ENCODE measurements around the gene KLF12. TPM values are rescaled to one million over a fixed set of nuclear protein-coding genes. Genes with fewer than 3 reads are reported as not detected.
A peak's percentile ranks its signal among the peaks of the same experiment; 100 is the strongest.

Gene KLF12
- polyA plus RNA-seq (2012; ENCODE audit: low read depth, missing spikeins), result 0.51 TPM

DNA sequence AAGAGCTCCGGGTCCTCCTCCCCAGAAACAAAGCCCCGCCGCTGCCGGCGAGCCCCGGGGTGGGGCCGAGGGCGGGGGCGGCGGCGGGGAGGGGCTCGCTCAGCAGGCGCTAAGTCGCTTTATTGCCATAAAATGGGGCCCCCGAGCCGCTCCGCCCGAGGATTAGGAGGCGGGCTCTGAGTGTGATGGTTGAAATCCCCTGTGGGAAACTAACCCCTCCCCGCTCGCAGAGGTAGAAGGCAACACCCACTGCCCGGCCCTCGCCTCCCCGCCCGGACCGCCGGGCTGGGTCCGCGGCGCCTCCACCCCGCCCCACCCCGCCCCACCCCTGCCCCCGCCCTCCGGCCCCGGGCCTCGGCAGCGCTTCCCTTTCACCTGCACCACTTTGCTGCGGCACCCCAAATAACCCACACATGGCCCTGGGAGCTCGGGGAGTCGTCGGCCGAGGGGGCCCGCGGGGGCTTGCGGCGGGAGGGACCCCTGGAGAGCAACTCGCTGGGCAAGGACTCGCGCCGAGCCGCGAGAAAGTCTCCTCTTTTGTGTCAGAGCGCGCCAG, at the start of gene KLF12:
KLF12 (minus strand) TSS at position 184 of the 556 bp plus-strand sequence.
- TF ChIP-seq TAF1 (IDR thresholded peaks at IDR 0.05; ENCODE audit: low read depth, low read length) (no peak), POLR2AphosphoS5 (IDR thresholded peaks at IDR 0.05; ENCODE audit: low read depth, low read length) (no peak), PAX5 (IDR thresholded peaks at IDR 0.05; ENCODE audit: insufficient read depth, low read length, severe bottlenecking) (no peak), SPI1 (IDR thresholded peaks at IDR 0.05; ENCODE audit: low read depth, low read length) (no peak), POU2F2 (IDR thresholded peaks at IDR 0.05; ENCODE audit: low read depth, low read length) (no peak), POLR2A (IDR thresholded peaks at IDR 0.05; ENCODE audit: low read depth, low read length) (no peak)
- peak; percentile 72 for FAIRE-seq
- DNase-seq (ENCODE audit: insufficient read length, low spot score), result peak; percentile 55

- DNase-seq (ENCODE audit: insufficient read length, low spot score) (no peak), FAIRE-seq (no peak)
- TF ChIP-seq POU2F2 (IDR thresholded peaks at IDR 0.05; ENCODE audit: low read depth, low read length), result no peak
- no peak for TF ChIP-seq PAX5 (IDR thresholded peaks at IDR 0.05; ENCODE audit: insufficient read depth, low read length, severe bottlenecking)
- TF ChIP-seq POLR2A (IDR thresholded peaks at IDR 0.05; ENCODE audit: low read depth, low read length), result no peak
- TF ChIP-seq SPI1 (IDR thresholded peaks at IDR 0.05; ENCODE audit: low read depth, low read length), result no peak
- TF ChIP-seq POLR2AphosphoS5 (IDR thresholded peaks at IDR 0.05; ENCODE audit: low read depth, low read length), result no peak
- TF ChIP-seq TAF1 (IDR thresholded peaks at IDR 0.05; ENCODE audit: low read depth, low read length), result no peak
Observed at GRCh38 chr13:74182491-74182890, 48.3 kb upstream of the KLF12 start.

- DNase-seq (ENCODE audit: insufficient read length, low spot score), result no peak
- TF ChIP-seq POLR2A (IDR thresholded peaks at IDR 0.05; ENCODE audit: low read depth, low read length) (no peak), PAX5 (IDR thresholded peaks at IDR 0.05; ENCODE audit: insufficient read depth, low read length, severe bottlenecking) (no peak), SPI1 (IDR thresholded peaks at IDR 0.05; ENCODE audit: low read depth, low read length) (no peak), POU2F2 (IDR thresholded peaks at IDR 0.05; ENCODE audit: low read depth, low read length) (no peak), TAF1 (IDR thresholded peaks at IDR 0.05; ENCODE audit: low read depth, low read length) (no peak), POLR2AphosphoS5 (IDR thresholded peaks at IDR 0.05; ENCODE audit: low read depth, low read length) (no peak)
- FAIRE-seq, result no peak
Observed at GRCh38 chr13:74174810-74175209, 40.6 kb upstream of the KLF12 start.

DNA sequence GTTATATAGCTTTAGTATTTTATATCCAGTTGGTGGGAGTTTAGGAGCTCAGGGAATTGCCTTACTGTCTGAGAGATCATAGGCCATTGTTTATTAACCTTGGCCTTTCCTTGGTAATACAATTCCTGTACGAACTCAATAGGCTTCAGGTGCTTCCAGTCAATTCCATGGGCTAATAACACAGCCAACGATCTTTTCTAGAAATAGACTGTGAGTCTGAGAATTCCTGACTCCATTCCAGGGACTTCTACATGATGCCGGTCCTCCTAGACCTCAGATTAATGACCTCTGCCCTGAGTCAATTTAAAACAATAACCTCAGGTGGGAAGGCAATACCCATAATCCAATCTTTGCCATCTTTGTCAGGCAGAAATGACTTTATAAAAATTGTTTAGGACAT, 39.6 kb upstream of the KLF12 start:
- TF ChIP-seq POLR2AphosphoS5 (IDR thresholded peaks at IDR 0.05; ENCODE audit: low read depth, low read length) (no peak), TAF1 (IDR thresholded peaks at IDR 0.05; ENCODE audit: low read depth, low read length) (no peak)
- FAIRE-seq (no peak), DNase-seq (ENCODE audit: insufficient read length, low spot score) (no peak)

DNA sequence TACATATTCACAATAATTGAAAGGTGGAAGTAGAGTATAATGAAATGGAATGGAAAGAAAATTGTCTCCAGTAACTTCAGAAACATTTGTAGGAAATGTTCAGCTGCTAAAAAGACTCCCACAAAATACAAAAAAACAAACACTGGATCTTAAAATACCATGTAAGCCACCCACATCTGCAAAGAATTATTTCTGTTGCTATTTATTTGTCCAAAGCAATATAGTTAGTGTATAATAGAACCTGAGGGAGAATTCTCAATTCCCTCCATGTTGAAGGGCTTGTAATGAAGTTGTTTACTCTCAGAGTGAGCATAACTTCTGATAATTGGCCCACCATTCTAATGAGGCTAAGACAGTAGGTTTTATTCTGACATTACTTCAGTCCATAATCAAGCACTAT, 37.4 kb upstream of the KLF12 start:
- FAIRE-seq (no peak), DNase-seq (ENCODE audit: insufficient read length, low spot score) (no peak)

GRCh38 chr13:74169676-74170075, 35.5 kb upstream of the KLF12 start:
- DNase-seq (ENCODE audit: insufficient read length, low spot score) (no peak), FAIRE-seq (no peak)
- TF ChIP-seq PAX5 (IDR thresholded peaks at IDR 0.05; ENCODE audit: insufficient read depth, low read length, severe bottlenecking), result no peak
- TF ChIP-seq POLR2A (IDR thresholded peaks at IDR 0.05; ENCODE audit: low read depth, low read length), result no peak
- no peak for TF ChIP-seq POU2F2 (IDR thresholded peaks at IDR 0.05; ENCODE audit: low read depth, low read length)
- TF ChIP-seq POLR2AphosphoS5 (IDR thresholded peaks at IDR 0.05; ENCODE audit: low read depth, low read length), result no peak
- no peak for TF ChIP-seq SPI1 (IDR thresholded peaks at IDR 0.05; ENCODE audit: low read depth, low read length)
- no peak for TF ChIP-seq TAF1 (IDR thresholded peaks at IDR 0.05; ENCODE audit: low read depth, low read length)

More for the DNA sequence above, 37.4 kb upstream of the KLF12 start:
- TF ChIP-seq POLR2A (IDR thresholded peaks at IDR 0.05; ENCODE audit: low read depth, low read length), result no peak
- no peak for TF ChIP-seq TAF1 (IDR thresholded peaks at IDR 0.05; ENCODE audit: low read depth, low read length)
- TF ChIP-seq POLR2AphosphoS5 (IDR thresholded peaks at IDR 0.05; ENCODE audit: low read depth, low read length), result no peak
- TF ChIP-seq PAX5 (IDR thresholded peaks at IDR 0.05; ENCODE audit: insufficient read depth, low read length, severe bottlenecking), result no peak
- TF ChIP-seq SPI1 (IDR thresholded peaks at IDR 0.05; ENCODE audit: low read depth, low read length), result no peak
- no peak for TF ChIP-seq POU2F2 (IDR thresholded peaks at IDR 0.05; ENCODE audit: low read depth, low read length)

GRCh38 chr13:74168263-74168675, 34.1 kb upstream of the KLF12 start:
- DNase-seq (ENCODE audit: insufficient read length, low spot score) (no peak), FAIRE-seq (no peak)
- TF ChIP-seq POLR2A (IDR thresholded peaks at IDR 0.05; ENCODE audit: low read depth, low read length), result no peak
- TF ChIP-seq TAF1 (IDR thresholded peaks at IDR 0.05; ENCODE audit: low read depth, low read length), result no peak
- no peak for TF ChIP-seq POU2F2 (IDR thresholded peaks at IDR 0.05; ENCODE audit: low read depth, low read length)
- TF ChIP-seq SPI1 (IDR thresholded peaks at IDR 0.05; ENCODE audit: low read depth, low read length), result no peak
- no peak for TF ChIP-seq POLR2AphosphoS5 (IDR thresholded peaks at IDR 0.05; ENCODE audit: low read depth, low read length)
- no peak for TF ChIP-seq PAX5 (IDR thresholded peaks at IDR 0.05; ENCODE audit: insufficient read depth, low read length, severe bottlenecking)

DNA sequence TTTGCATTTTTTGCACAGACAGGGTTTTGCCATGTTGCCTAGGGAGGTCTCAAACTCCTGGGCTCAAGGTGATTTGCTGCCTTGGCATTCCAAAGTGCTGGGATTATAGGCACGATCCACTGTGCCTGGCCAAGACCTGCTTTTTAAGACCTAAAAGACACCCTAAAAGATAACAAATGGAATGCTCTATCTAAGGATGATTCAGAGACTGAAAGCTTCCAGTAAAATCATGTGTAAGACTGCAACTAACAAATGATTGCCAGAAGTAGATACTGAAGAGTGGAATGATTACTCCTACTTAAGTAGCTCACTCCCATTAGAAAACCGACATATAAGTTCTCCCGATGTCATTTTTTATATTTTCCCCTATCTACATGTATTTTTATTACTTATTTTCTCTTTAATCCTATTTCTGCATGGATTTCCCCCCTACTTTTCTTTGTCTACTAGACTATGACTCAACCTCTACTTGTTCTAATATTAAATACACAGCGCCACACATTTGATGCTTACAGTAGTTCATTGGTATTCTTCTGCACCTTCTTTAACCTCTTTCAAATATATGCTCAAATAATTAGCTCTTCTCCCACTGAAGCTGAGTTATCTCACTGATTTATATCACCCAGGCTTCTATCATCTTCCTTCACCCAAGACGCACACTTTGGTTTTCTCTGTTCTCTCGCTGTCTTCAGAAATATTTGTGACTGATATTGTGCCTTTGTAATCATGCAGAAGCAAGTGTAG, 32.2 kb upstream of the KLF12 start:
- TF ChIP-seq POU2F2 (IDR thresholded peaks at IDR 0.05; ENCODE audit: low read depth, low read length) (no peak), POLR2A (IDR thresholded peaks at IDR 0.05; ENCODE audit: low read depth, low read length) (no peak), PAX5 (IDR thresholded peaks at IDR 0.05; ENCODE audit: insufficient read depth, low read length, severe bottlenecking) (no peak), TAF1 (IDR thresholded peaks at IDR 0.05; ENCODE audit: low read depth, low read length) (no peak), SPI1 (IDR thresholded peaks at IDR 0.05; ENCODE audit: low read depth, low read length) (no peak), POLR2AphosphoS5 (IDR thresholded peaks at IDR 0.05; ENCODE audit: low read depth, low read length) (no peak)
- DNase-seq (ENCODE audit: insufficient read length, low spot score) (no peak), FAIRE-seq (no peak)

DNA sequence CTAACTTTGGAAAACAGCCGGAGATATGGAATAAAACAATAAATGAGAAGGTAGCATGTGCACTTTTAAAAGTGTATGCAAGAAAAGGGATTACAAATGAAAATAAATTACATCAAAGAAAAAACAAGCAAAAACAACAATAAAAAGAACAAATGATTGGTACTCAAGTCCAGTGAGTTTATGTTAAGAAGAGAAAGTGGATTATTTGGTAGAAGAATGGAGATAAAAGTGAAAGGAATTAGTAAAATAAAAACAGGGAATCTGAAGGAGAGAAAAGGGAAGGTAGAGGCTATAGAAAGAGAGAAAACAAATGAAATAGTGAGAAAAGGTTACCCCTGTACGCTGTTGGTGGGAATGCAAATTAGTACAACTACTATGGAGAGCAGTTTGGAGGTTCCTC, 28.6 kb upstream of the KLF12 start:
- no peak for FAIRE-seq
- DNase-seq (ENCODE audit: insufficient read length, low spot score), result no peak
- TF ChIP-seq POLR2A (IDR thresholded peaks at IDR 0.05; ENCODE audit: low read depth, low read length) (no peak), PAX5 (IDR thresholded peaks at IDR 0.05; ENCODE audit: insufficient read depth, low read length, severe bottlenecking) (no peak), SPI1 (IDR thresholded peaks at IDR 0.05; ENCODE audit: low read depth, low read length) (no peak), TAF1 (IDR thresholded peaks at IDR 0.05; ENCODE audit: low read depth, low read length) (no peak), POU2F2 (IDR thresholded peaks at IDR 0.05; ENCODE audit: low read depth, low read length) (no peak), POLR2AphosphoS5 (IDR thresholded peaks at IDR 0.05; ENCODE audit: low read depth, low read length) (no peak)

Data from GM12891 (cell line).